ENCODE results near the gene SRCAP. TPM values are rescaled to one million over a fixed set of nuclear protein-coding genes. Genes with fewer than 3 reads are reported as not detected.
A peak's percentile ranks its signal among the peaks of the same experiment; 100 is the strongest.

Gene SRCAP
- total RNA-seq, 4 donors from 2014 or later, result 10.7 to 39.6 (median 26.1) TPM

GRCh38 chr16:30656974-30657865 lies 41.8 kb upstream of the SRCAP start:
- 26 to 46% methylated on average over 13 to 20 of the region's 32 CpGs for WGBS, 2 donors
- intact Hi-C loops (cut with DNase I), result no loop called here
- no peak for DNase-seq
- Histone ChIP-seq H3K9me3 (no peaks in the 10 kb centered on the region), H3K4me3 (peak overlapping the region; percentile 19 to 98 (median 70)), H3K36me3 (peaks cover 18 to 65% (median 31%) of the 10 kb centered on the region in 3 donors), H3K27me3 (no peaks in the 10 kb centered on the region), H3K4me1 (peaks cover 28 to 52% (median 40%) of the 10 kb centered on the region in 3 donors), H3K27ac (peak overlapping the region; percentile 83 to 100 (median 99))
- TF ChIP-seq, protein P1, sequence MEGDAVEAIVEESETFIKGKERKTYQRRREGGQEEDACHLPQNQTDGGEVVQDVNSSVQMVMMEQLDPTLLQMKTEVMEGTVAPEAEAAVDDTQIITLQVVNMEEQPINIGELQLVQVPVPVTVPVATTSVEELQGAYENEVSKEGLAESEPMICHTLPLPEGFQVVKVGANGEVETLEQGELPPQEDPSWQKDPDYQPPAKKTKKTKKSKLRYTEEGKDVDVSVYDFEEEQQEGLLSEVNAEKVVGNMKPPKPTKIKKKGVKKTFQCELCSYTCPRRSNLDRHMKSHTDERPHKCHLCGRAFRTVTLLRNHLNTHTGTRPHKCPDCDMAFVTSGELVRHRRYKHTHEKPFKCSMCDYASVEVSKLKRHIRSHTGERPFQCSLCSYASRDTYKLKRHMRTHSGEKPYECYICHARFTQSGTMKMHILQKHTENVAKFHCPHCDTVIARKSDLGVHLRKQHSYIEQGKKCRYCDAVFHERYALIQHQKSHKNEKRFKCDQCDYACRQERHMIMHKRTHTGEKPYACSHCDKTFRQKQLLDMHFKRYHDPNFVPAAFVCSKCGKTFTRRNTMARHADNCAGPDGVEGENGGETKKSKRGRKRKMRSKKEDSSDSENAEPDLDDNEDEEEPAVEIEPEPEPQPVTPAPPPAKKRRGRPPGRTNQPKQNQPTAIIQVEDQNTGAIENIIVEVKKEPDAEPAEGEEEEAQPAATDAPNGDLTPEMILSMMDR (IDR thresholded peaks at IDR 0.05), result no peak
- TF ChIP-seq POLR2A (IDR thresholded peaks at IDR 0.05), result peak in 1 of 4 donors; percentile 24

DNA sequence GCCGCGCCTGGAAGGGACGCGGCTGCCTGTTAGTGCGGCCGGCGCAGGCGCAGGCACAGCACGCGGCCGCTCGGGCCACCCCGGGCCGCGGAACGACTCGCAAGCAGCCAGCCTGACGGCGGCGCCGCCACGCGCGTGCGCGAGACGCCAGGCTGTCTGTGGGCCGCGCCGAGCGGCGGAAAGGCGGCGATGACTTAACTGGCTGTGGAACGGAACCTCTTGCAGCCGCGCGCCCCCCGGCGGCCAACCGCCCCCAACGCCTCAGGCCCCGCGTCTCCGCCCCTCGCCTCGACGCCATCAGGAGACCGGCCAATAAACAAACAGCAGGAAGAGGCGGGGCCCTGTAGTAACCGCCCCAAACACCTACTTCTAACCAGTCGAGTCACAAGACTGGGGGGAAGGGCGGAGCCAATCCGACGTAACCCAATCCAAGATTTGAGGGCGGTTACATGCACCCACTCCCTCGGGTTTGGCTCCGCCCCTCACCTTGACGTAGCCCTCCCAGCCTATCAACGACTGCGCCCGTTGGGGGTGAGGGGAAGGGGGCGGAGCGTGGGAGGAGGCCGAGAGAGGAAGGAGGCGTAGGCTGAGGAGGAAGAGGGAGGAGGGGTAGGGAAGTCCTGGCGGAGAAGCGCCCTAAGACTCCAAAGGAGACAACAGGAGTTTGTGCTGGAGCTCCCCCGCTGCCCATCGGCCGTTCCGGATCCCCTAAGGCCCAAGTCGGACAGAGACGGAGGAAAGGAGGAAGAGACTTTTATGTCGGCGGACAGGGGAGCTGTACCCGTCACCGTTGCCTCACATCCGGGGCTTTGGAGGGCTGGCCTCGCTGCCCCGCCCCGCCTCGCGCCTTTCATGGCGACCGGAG lies 40.9 kb upstream of the SRCAP start, which contains the start of gene FBRS:
Gene FBRS, plus strand, starts transcription at position 566 of the 865 bp plus-strand sequence. CDS start 1,088 bp downstream, outside the sequence.
- Histone ChIP-seq H3K9me3 (no peaks in the 10 kb centered on the region), H3K4me3 (peak within 1 kb of the TSS; percentile 83 to 98 (median 98)), H3K27ac (peak within 1 kb of the TSS; percentile 99 to 100 (median 100)), H3K4me1 (peaks cover 29 to 52% (median 37%) of the 10 kb centered on the region in 3 donors), H3K27me3 (no peaks in the 10 kb centered on the region), H3K36me3 (peaks cover 27 to 65% (median 36%) of the 10 kb centered on the region in 3 donors)
- TF ChIP-seq, protein P1 (IDR thresholded peaks at IDR 0.05), result peak; percentile 60 to 96 (median 76)
- peak in 3 of 4 donors; percentile 65 to 89 (median 87) for TF ChIP-seq POLR2A (IDR thresholded peaks at IDR 0.05)
- DNase-seq, result peak; percentile 99
- 0 to 1% methylated on average over 20 to 27 of the region's 86 CpGs for WGBS, 2 donors
- intact Hi-C loops (cut with DNase I), result no loop called here

DNA sequence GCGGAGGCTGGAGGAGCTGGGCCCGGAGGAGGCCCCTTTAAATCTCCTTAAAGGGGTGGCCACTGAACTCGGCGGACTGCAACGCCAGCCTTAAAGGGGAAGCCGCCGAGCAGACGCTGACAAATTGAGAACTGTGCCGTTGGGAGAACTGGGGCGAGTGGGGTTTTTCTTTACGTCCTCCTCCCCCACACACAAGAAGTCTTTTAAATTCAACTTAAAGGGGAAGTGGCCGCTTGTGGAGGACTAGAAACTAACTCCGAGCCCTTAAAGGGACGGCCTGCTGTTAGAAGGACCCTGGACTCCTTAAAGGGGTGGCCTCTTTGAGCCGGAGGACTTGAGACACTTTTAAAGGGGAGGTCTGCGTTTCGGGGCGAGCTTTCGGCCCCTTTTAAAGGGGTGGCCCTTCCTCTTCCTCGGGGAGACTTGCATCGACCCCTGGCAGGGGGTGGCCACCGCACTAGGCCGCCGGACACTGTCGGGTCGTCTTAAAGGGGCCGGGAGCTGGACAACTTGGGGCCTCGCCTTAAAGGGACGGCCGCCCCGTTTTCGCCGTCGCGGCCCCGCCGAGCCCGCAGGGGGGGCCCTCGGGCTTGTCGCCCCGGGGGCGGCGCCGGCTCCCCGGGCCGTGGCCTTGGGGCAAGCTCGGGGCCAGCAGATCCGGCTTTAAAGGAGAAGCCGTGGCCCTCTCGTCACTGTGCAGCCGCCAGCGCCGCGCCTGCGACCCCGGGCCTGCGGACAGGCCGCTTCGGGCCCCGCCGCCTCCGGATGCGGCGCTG lies 40.1 kb upstream of the SRCAP start:
- intact Hi-C loops (cut with DNase I), result no loop called here

More for the DNA sequence above, 40.1 kb upstream of the SRCAP start:
- Histone ChIP-seq H3K4me1 (peaks cover 32 to 55% (median 37%) of the 10 kb centered on the region in 3 donors), H3K27me3 (no peaks in the 10 kb centered on the region), H3K27ac (peak overlapping the region; percentile 99 to 100 (median 100)), H3K36me3 (peaks cover 32 to 65% (median 34%) of the 10 kb centered on the region in 3 donors), H3K9me3 (no peaks in the 10 kb centered on the region), H3K4me3 (peak overlapping the region; percentile 83 to 98 (median 98))
- peak; percentile 93 for DNase-seq
- 0% methylated on average over 11 to 16 of the region's 64 CpGs for WGBS, 2 donors
- TF ChIP-seq, protein P1 (IDR thresholded peaks at IDR 0.05), result no peak
- peak in 1 of 4 donors; percentile 58 for TF ChIP-seq POLR2A (IDR thresholded peaks at IDR 0.05)
